AG10803 (cell line): ENCODE data around the gene ATP2B2.

Source experiments
- DNase-seq: peaks from one replicate; pipeline ENCODE4 v3.0.0; 2010; ENCODE audit warnings: low read depth
- H3K4me3 ChIP-seq: 2 replicates; pipeline ENCODE4 v1.5.1; 2011; ENCODE audit warnings: mild to moderate bottlenecking, low read length, control low read depth
- CTCF ChIP-seq: conservative IDR thresholded peaks from 2 replicates; pipeline ENCODE4 v1.5.1; 2011; ENCODE audit warnings: mild to moderate bottlenecking, low read length, control low read depth, inconsistent platforms

ATP2B2 gene

GRCh38 chr3:10319251-10319650 is 186.1 kb downstream of the ATP2B2 start:
- no peak for TF ChIP-seq CTCF
- peak overlapping the region; percentile 99 for H3K4me3 ChIP-seq
- no peak for DNase-seq

GRCh38 chr3:10317961-10318350 is 187.4 kb downstream of the ATP2B2 start:
- no peak for DNase-seq
- no peak for TF ChIP-seq CTCF
- no peak overlapping the region for H3K4me3 ChIP-seq

- TF ChIP-seq CTCF = no peak
- H3K4me3 ChIP-seq = no peak overlapping the region
- no peak for DNase-seq
Observed at GRCh38 chr3:10317311-10317960, 187.9 kb downstream of the ATP2B2 start.

- no peak for TF ChIP-seq CTCF
- no peak for DNase-seq
Observed at GRCh38 chr3:10315771-10316344, 189.5 kb downstream of the ATP2B2 start.

GRCh38 chr3:10315101-10315500 is 190.3 kb downstream of the ATP2B2 start:
- TF ChIP-seq CTCF = no peak
- no peak for DNase-seq
- H3K4me3 ChIP-seq = no peak overlapping the region

More at GRCh38 chr3:10315771-10316344, 189.5 kb downstream of the ATP2B2 start:
- H3K4me3 ChIP-seq = no peak overlapping the region

GRCh38 chr3:10312861-10313260 is 192.5 kb downstream of the ATP2B2 start:
- DNase-seq = no peak

More at GRCh38 chr3:10312861-10313260, 192.5 kb downstream of the ATP2B2 start:
- H3K4me3 ChIP-seq = no peak overlapping the region
- no peak for TF ChIP-seq CTCF
